Stimulated activated CD8-positive, alpha-beta memory T cell treated with anti-CD3 and anti-CD28 coated beads, Interleukin-7, amount 100 ng/mL, for 1 hour (primary cell): ENCODE data around the gene RPS3A.
"Not testable (repeated sequence)": the region's sequence is repeated elsewhere in the genome, so short reads cannot be mapped to it uniquely, and the experiment has no call there.

Experiments
- DNase-seq, 2 donors: peaks; one replicate each; pipeline ENCODE4 v3.0.0-alpha.2; 2020; ENCODE audit warnings: low read depth in 2 of 2

Gene RPS3A

GRCh38 chr4:151114986-151115385 is 15.6 kb downstream of the RPS3A start:
- no peak for DNase-seq

DNA sequence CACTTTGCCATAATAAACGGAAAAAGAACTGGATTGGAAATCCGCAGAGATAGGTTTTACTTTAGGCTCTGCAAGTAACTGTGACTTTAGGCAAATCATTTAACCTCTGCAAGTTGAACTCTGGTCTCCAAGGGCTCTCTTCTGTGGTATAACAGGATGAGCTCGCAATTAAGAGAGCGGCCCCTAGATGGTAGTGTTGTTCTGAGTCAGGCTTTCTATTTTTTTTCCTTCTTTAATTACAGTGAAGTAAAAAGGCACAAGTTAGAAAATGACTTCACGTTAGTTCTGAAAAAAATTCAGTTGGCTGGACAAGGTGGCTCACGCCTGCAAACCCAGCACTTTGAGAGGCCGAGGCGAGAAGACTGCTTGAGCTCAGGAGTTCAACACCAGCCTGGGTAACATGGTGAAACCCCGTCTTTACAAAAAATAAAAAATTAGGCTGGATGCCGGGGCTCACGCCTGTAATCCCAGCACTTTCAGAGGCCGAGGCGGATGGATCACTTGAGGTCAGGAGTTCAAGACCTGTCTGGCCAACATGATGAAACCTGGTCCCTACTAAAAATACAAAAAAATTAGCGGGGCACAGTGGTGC is 18.0 kb downstream of the RPS3A start:
- DNase-seq = peak in 1 of 2 donors; percentile 4

DNA sequence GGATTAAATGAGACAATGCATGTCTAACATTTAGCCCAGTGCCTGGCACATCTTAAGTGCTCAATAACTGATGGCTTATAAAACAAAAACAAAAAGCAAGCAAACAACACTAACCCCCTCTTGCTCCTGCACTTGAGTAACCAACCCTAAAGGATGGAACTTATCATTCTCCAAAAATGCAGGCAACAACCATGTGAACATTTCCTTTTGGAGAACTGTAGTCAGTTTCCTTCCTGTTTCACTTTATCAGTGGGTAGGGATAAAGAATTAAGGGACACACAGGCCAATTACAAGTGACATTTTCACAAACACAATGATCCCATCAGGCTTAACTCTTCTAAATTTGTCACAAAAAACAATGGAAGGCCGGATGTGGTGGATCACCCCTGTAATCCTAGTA is 30.4 kb downstream of the RPS3A start:
- DNase-seq = no peak

- DNase-seq = no peak
These were observed 33.9 kb downstream of the RPS3A start for GRCh38 chr4:151133311-151133710.

DNA sequence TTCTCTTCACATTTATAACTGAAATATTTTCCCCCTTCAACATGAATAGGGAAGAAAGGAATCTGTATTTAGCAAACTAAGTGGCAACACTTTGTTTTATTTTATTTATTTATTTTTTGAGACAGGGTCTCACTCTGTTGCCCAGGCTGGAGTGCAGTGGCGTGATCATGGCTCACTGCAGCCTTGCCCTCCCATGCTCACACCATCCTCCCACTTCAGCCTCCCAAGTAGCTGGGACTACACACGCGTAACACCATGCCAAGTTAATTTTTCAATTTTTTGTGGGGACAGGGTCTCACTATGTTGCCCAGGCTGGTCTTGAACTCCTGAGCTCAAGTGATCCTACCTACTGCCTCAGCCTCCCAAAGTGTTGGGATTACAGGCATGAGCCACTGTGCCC is 36.6 kb downstream of the RPS3A start:
- DNase-seq = not testable (repeated sequence)

GRCh38 chr4:151139814-151140213 is 40.4 kb downstream of the RPS3A start:
- no peak for DNase-seq

GRCh38 chr4:151142758-151143157 is 43.3 kb downstream of the RPS3A start:
- DNase-seq = no peak

GRCh38 chr4:151143162-151143561 is 43.7 kb downstream of the RPS3A start:
- no peak for DNase-seq

DNA sequence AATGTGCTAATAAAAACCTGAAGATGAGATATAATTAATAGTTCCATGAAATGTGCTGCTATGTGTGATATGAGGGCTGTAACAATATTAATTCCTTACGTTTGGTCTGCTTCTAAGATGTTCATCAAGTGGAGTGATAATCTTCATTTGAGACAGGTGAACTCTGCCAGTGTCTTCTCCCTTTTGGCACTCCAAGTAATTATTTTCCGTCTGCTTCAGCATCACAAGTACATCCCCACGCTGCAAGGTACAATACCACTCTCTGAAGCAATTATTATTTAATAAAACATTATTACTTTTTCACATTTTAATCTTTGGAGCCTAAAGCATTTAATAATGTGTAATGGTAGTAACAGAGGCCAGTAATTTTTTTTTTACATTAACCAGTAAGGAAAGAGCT is 44.4 kb downstream of the RPS3A start:
- no peak for DNase-seq

- no peak for DNase-seq
These were observed 45.1 kb downstream of the RPS3A start for GRCh38 chr4:151144329-151145072.

DNA sequence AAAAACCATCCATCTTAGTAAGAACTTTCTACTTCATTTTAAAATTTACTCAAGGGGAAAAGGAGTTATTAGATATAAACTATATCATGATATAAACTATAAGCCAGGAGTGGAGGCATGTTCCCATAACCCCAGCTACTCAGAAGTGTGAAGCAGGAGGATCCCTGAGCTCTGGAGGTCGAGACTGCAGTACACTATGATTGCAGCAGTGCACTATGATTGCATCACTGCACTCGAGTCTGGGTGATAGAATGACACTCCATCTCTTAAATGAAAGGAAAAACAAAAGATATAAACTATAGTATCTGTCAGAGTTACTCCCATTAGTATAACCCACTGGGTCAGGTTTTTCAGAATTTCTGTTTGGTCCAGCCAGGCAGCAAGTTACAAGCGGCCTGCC is 47.6 kb downstream of the RPS3A start:
- no peak for DNase-seq

DNA sequence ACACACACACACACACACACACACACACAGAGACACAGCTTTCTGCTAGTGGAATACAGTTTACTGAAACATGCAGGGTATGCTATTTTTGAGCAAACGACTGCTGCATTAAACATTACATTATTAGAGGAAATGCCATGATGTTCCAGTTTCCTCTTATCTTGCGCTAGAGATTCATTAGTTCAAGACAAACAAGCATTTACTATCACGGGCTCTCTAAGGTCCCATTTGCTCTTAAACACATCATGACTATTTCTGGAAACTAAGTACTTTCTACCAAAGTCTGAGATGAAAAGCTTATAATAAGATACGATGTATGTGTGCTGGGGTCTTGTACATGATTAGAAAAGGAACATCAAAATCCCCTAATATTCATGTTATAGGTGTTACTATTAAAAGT is 48.8 kb downstream of the RPS3A start:
- DNase-seq = no peak

GRCh38 chr4:151150821-151151580 is 51.6 kb downstream of the RPS3A start:
- no peak for DNase-seq

DNA sequence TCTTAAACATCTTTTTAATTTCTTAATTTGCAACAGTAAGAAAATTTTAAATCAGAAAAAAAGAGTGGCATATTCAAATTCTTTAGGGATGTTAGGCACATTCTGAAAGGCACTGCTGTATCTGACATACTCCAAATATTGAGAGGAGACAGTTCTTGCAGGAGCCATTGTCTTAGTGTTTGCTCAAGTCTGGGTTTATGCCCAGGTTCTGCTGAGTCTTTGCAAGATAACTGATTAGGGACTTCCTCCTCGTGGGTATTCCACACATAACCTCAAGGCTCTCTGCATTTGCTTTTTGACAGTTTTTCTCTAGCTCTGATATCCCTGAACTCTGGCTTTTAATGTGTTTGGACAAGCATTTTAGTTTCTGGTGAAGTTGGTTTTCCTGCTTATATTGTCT is 52.6 kb downstream of the RPS3A start:
- no peak for DNase-seq

- no peak for DNase-seq
These were observed 54.2 kb downstream of the RPS3A start for GRCh38 chr4:151153585-151153984.
